ENCODE results near the gene SEC14L2.

SEC14L2 gene
- total RNA-seq = 5.7 to 15.5 (median 14.5) reads per million in 3 experiments

- peak; percentile 47 for DNase-seq
Measured at GRCh38 chr22:30396871-30397655, at the start of gene SEC14L2. Gene SEC14L2, plus strand, starts transcription at chr22:30397018. Its CDS starts 99 bp downstream, at chr22:30397117.

GRCh38 chr22:30347255-30347892 is 49.4 kb upstream of the SEC14L2 start:
- DNase-seq = no peak

- no peak for DNase-seq
Measured at GRCh38 chr22:30348404-30348803, 48.4 kb upstream of the SEC14L2 start.

- DNase-seq = no peak
Measured at GRCh38 chr22:30348809-30349208, 48.0 kb upstream of the SEC14L2 start.

- no peak for DNase-seq
Measured at GRCh38 chr22:30351226-30351625, 45.6 kb upstream of the SEC14L2 start.

GRCh38 chr22:30354644-30355043 is 42.2 kb upstream of the SEC14L2 start:
- no peak for DNase-seq

GRCh38 chr22:30356449-30357235 is 40.2 kb upstream of the SEC14L2 start, which contains the start of the genes CCDC157 and SF3A1:
Gene CCDC157, plus strand, starts transcription at chr22:30357007. Its CDS starts 8,994 bp downstream, at chr22:30366001.
Gene SF3A1, minus strand, starts transcription at chr22:30356894. Its CDS starts 102 bp downstream, at chr22:30356792.
- peak; percentile 87 for DNase-seq

GRCh38 chr22:30357236-30357570 is 39.6 kb upstream of the SEC14L2 start:
- no peak for DNase-seq

- DNase-seq = no peak
Measured at GRCh38 chr22:30357650-30358215, 39.1 kb upstream of the SEC14L2 start.

- no peak for DNase-seq
Measured at GRCh38 chr22:30358541-30358940, 38.3 kb upstream of the SEC14L2 start.

GRCh38 chr22:30361916-30362650 is 34.7 kb upstream of the SEC14L2 start:
- no peak for DNase-seq

- DNase-seq = no peak
Measured at GRCh38 chr22:30362651-30363281, 34.1 kb upstream of the SEC14L2 start.

- DNase-seq = no peak
Measured at GRCh38 chr22:30365891-30366290, 30.9 kb upstream of the SEC14L2 start.

- no peak for DNase-seq
Measured at GRCh38 chr22:30368420-30368819, 28.4 kb upstream of the SEC14L2 start.

- no peak for DNase-seq
Measured at GRCh38 chr22:30370641-30371230, 26.1 kb upstream of the SEC14L2 start.

- no peak for DNase-seq
Measured at GRCh38 chr22:30371321-30371720, 25.5 kb upstream of the SEC14L2 start.

GRCh38 chr22:30371981-30372380 is 24.8 kb upstream of the SEC14L2 start:
- DNase-seq = no peak

- DNase-seq = no peak
Measured at GRCh38 chr22:30372915-30373314, 23.9 kb upstream of the SEC14L2 start.

- DNase-seq = no peak
Measured at GRCh38 chr22:30373331-30374325, 23.2 kb upstream of the SEC14L2 start.

- DNase-seq = no peak
Measured at GRCh38 chr22:30375312-30375849, 21.4 kb upstream of the SEC14L2 start.

Data from central memory CD4-positive, alpha-beta T cell (primary cell).